Large intestine (tissue), 3 donors: ENCODE data around the gene CNN2. TPM values are rescaled to one million over a fixed set of nuclear protein-coding genes. Genes with fewer than 3 reads are reported as not detected.

Experiments used
- DNase-seq, 2 donors: peaks; one replicate each; pipeline versions ENCODE4 v3.0.0 to v3.0.0-alpha.2; 2013
- H3K27ac ChIP-seq: one replicate; pipeline ENCODE4 v1.5.1; 2013; ENCODE audit warnings: low read length
- H3K27me3 ChIP-seq: 2 replicates; pipeline ENCODE4 v1.6.1; 2013; ENCODE audit warnings: low read length; ENCODE audit not compliant: control insufficient read depth, insufficient read depth
- H3K36me3 ChIP-seq: 2 replicates; pipeline ENCODE4 v1.6.1; 2013; ENCODE audit warnings: low read length; ENCODE audit not compliant: control insufficient read depth, insufficient read depth
- H3K4me1 ChIP-seq: one replicate; pipeline ENCODE4 v1.6.1; 2013; ENCODE audit warnings: low read length; ENCODE audit not compliant: control insufficient read depth, insufficient read depth
- H3K4me3 ChIP-seq: one replicate; pipeline ENCODE4 v1.5.1; 2013; ENCODE audit warnings: low read length
- H3K9me3 ChIP-seq: one replicate; pipeline ENCODE4 v1.6.1; 2013; ENCODE audit warnings: mild to moderate bottlenecking, low read depth, low read length, moderate library complexity; ENCODE audit not compliant: control insufficient read depth
- WGBS: methylation state at CpG from one replicate; pipeline ENCODE4 v1.1.5; 2013; ENCODE audit warnings: low lambda C conversion rate; ENCODE audit not compliant: insufficient coverage; 5-methylcytosine and 5-hydroxymethylcytosine counted together
- polyA plus RNA-seq: library from polyadenylated mRNA; unstranded; fragments of 120-200 nt; gene quantifications from one replicate; pipeline ENCODE4 v1.2.1, GENCODE V29; 2013

CNN2 gene
- polyA plus RNA-seq, 1 donor, result 31.5 TPM

GRCh38 chr19:1076046-1076386, 49.6 kb downstream of the CNN2 start:
- Histone ChIP-seq H3K27me3 (peaks cover 25% of the 10 kb centered on the region), H3K36me3 (no peaks in the 10 kb centered on the region), H3K9me3 (peaks cover 17% of the 10 kb centered on the region), H3K27ac (no peak overlapping the region), H3K4me1 (no peaks in the 10 kb centered on the region), H3K4me3 (no peak overlapping the region)
- no CpG with 5 or more reads among the region's 4 CpGs for WGBS
- DNase-seq, result no peak

GRCh38 chr19:1076951-1077350, 50.5 kb downstream of the CNN2 start:
- DNase-seq, result no peak
- Histone ChIP-seq H3K4me3 (no peak overlapping the region), H3K9me3 (peaks cover 24% of the 10 kb centered on the region), H3K4me1 (peaks cover 5% of the 10 kb centered on the region), H3K36me3 (no peaks in the 10 kb centered on the region), H3K27ac (no peak overlapping the region), H3K27me3 (peaks cover 22% of the 10 kb centered on the region)
- no CpG with 5 or more reads among the region's 16 CpGs for WGBS

GRCh38 chr19:1079566-1080111, 53.2 kb downstream of the CNN2 start:
- no peak overlapping the region for H3K4me3 ChIP-seq
- no CpG with 5 or more reads among the region's 45 CpGs for WGBS
- H3K4me1 ChIP-seq, result peaks cover 21% of the 10 kb centered on the region
- DNase-seq, result no peak
- H3K9me3 ChIP-seq, result peaks cover 24% of the 10 kb centered on the region
- peaks cover 5% of the 10 kb centered on the region for H3K27me3 ChIP-seq
- H3K36me3 ChIP-seq, result no peaks in the 10 kb centered on the region
- H3K27ac ChIP-seq, result no peak overlapping the region

- DNase-seq, result no peak
- Histone ChIP-seq H3K4me1 (peaks cover 21% of the 10 kb centered on the region), H3K27ac (no peak overlapping the region), H3K27me3 (peaks cover 5% of the 10 kb centered on the region), H3K36me3 (peaks cover 2% of the 10 kb centered on the region), H3K9me3 (peaks cover 25% of the 10 kb centered on the region), H3K4me3 (no peak overlapping the region)
- WGBS, result no CpG with 5 or more reads among the region's 50 CpGs
These were observed 54.2 kb downstream of the CNN2 start for GRCh38 chr19:1080360-1081161.

GRCh38 chr19:1081301-1082164, 55.1 kb downstream of the CNN2 start:
- no CpG with 5 or more reads among the region's 58 CpGs for WGBS
- Histone ChIP-seq H3K4me1 (peaks cover 21% of the 10 kb centered on the region), H3K4me3 (peak overlapping the region; percentile 32), H3K27me3 (peaks cover 5% of the 10 kb centered on the region), H3K27ac (no peak overlapping the region), H3K9me3 (peaks cover 30% of the 10 kb centered on the region), H3K36me3 (peaks cover 10% of the 10 kb centered on the region)
- DNase-seq, result no peak

GRCh38 chr19:1082165-1082927, 55.9 kb downstream of the CNN2 start:
- peak; percentile 89 to 91 for DNase-seq
- Histone ChIP-seq H3K36me3 (peaks cover 15% of the 10 kb centered on the region), H3K9me3 (peaks cover 30% of the 10 kb centered on the region), H3K27ac (peak overlapping the region; percentile 69), H3K27me3 (peaks cover 5% of the 10 kb centered on the region), H3K4me1 (peaks cover 21% of the 10 kb centered on the region), H3K4me3 (peak overlapping the region; percentile 50)
- no CpG with 5 or more reads among the region's 51 CpGs for WGBS

GRCh38 chr19:1082928-1083816, 56.8 kb downstream of the CNN2 start:
- peaks cover 21% of the 10 kb centered on the region for H3K4me1 ChIP-seq
- peak overlapping the region; percentile 50 for H3K4me3 ChIP-seq
- DNase-seq, result no peak
- peak overlapping the region; percentile 69 for H3K27ac ChIP-seq
- H3K27me3 ChIP-seq, result peaks cover 5% of the 10 kb centered on the region
- H3K36me3 ChIP-seq, result peaks cover 19% of the 10 kb centered on the region
- H3K9me3 ChIP-seq, result peaks cover 30% of the 10 kb centered on the region
- WGBS, result 100% methylated on average over 1 of the region's 59 CpGs

- Histone ChIP-seq H3K27me3 (peaks cover 5% of the 10 kb centered on the region), H3K36me3 (peaks cover 29% of the 10 kb centered on the region), H3K4me3 (no peak overlapping the region), H3K27ac (no peak overlapping the region), H3K4me1 (peaks cover 21% of the 10 kb centered on the region), H3K9me3 (peaks cover 34% of the 10 kb centered on the region)
- WGBS, result no CpG with 5 or more reads among the region's 43 CpGs
- no peak for DNase-seq
These were observed 57.8 kb downstream of the CNN2 start for GRCh38 chr19:1084024-1084868.
